ENCODE data around the gene UFSP1. TPM values are rescaled to one million over a fixed set of nuclear protein-coding genes. Genes with fewer than 3 reads are reported as not detected.

UFSP1 gene
- total RNA-seq, 6 experiments from 2014 or later: 1.0 to 3.4 (median 2.1) TPM

DNA sequence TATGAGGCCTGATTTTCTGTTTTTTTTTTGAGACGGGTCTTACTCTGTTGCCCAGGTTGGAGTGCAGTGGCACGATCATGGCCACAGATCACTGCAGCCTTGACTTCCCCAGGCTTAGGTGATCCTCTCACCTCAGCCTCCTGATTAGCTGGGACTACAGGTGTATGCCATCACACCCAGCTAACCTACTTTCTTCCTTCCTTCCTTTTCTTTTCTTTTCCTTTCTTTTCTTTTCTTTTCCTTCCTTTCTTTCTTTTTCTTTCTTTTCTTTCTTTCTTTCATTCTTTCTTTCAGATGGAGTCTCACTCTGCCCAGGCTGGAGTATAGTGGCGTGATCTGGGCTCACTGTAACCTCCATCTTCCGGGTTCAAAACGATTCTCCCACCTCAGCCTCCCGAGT is 10.8 kb downstream of the UFSP1 start:
- H3K27ac ChIP-seq: no peak overlapping the region
- H3K4me1 ChIP-seq: peaks cover 0 to 24% (median 7%) of the 10 kb centered on the region in 4 donors
- H3K4me3 ChIP-seq: no peak overlapping the region
- intact Hi-C loops (cut with DNase I): no loop called here
- ATAC-seq (no peak), DNase-seq (no peak)
- TF ChIP-seq, protein P1, sequence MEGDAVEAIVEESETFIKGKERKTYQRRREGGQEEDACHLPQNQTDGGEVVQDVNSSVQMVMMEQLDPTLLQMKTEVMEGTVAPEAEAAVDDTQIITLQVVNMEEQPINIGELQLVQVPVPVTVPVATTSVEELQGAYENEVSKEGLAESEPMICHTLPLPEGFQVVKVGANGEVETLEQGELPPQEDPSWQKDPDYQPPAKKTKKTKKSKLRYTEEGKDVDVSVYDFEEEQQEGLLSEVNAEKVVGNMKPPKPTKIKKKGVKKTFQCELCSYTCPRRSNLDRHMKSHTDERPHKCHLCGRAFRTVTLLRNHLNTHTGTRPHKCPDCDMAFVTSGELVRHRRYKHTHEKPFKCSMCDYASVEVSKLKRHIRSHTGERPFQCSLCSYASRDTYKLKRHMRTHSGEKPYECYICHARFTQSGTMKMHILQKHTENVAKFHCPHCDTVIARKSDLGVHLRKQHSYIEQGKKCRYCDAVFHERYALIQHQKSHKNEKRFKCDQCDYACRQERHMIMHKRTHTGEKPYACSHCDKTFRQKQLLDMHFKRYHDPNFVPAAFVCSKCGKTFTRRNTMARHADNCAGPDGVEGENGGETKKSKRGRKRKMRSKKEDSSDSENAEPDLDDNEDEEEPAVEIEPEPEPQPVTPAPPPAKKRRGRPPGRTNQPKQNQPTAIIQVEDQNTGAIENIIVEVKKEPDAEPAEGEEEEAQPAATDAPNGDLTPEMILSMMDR (IDR thresholded peaks at IDR 0.05): no peak
- no peak for TF ChIP-seq POLR2A (IDR thresholded peaks at IDR 0.05)
- peaks cover 5 to 46% (median 12%) of the 10 kb centered on the region in 4 donors for H3K36me3 ChIP-seq
- no peaks in the 10 kb centered on the region for H3K9me3 ChIP-seq
- no peaks in the 10 kb centered on the region for H3K27me3 ChIP-seq
- WGBS (ENCODE audit: insufficient coverage, low coverage, low lambda C conversion rate, missing lambda C conversion rate): 81% methylated on average over 6 of the region's 6 CpGs

DNA sequence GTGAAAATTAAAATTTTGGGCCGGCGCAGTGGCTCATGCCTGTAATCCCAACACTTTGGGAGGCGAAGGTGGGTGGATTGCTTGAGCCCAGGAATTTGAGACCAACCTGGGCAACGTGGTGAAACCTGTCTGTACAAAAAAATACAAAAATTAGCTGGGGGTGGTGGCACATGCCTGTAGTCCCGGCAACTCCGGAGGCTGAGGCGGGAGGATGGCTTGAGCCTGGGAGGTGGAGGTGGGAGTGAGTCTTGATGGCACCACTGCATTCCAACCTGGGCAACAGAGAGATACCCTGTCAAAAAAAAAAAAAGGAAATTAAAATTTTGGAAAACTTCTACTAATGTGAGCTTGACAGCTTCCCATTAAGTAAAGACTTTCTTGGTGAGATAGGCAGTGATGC is 11.5 kb downstream of the UFSP1 start:
- Histone ChIP-seq H3K9me3 (no peaks in the 10 kb centered on the region), H3K4me3 (no peak overlapping the region), H3K4me1 (peaks cover 0 to 24% (median 7%) of the 10 kb centered on the region in 4 donors), H3K27me3 (no peaks in the 10 kb centered on the region), H3K36me3 (peaks cover 4 to 44% (median 9%) of the 10 kb centered on the region in 4 donors), H3K27ac (no peak overlapping the region)
- intact Hi-C loops (cut with DNase I): no loop called here
- no peak for ATAC-seq
- TF ChIP-seq, protein P1 (IDR thresholded peaks at IDR 0.05): no peak
- TF ChIP-seq POLR2A (IDR thresholded peaks at IDR 0.05): no peak
- WGBS (ENCODE audit: insufficient coverage, low coverage, low lambda C conversion rate, missing lambda C conversion rate): 74% methylated on average over 7 of the region's 7 CpGs
- DNase-seq: no peak

DNA sequence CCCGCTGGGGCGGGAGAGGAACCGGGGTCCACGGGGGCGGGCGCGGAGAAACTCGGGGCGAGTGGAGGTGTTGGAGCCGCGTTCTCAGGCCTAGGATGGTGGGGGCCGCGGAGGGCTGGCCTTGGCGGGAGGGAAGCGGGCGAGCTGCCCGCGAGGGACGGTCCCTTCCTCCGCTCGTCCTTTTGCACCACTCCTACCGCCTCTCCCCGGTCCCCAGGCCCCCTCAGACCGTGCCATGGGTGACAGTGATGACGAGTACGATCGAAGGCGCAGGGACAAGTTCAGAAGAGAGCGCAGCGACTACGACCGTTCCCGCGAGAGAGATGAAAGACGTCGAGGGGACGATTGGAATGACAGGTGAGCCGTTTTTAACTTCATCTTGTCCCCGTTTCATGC is 14.2 kb downstream of the UFSP1 start:
- WGBS (ENCODE audit: insufficient coverage, low coverage, low lambda C conversion rate, missing lambda C conversion rate): under 1% methylated on average over 20 of the region's 39 CpGs
- ATAC-seq (peak; percentile 38 to 52 (median 50)), DNase-seq (no peak)
- Histone ChIP-seq H3K27me3 (no peaks in the 10 kb centered on the region), H3K9me3 (no peaks in the 10 kb centered on the region), H3K4me3 (peak overlapping the region; percentile 89 to 95 (median 92)), H3K4me1 (peaks cover 0 to 24% (median 7%) of the 10 kb centered on the region in 4 donors), H3K36me3 (peaks cover 0 to 41% (median 16%) of the 10 kb centered on the region in 4 donors), H3K27ac (peak overlapping the region; percentile 77 to 87 (median 80))
- intact Hi-C loops (cut with DNase I): no loop called here
- TF ChIP-seq, protein P1 (IDR thresholded peaks at IDR 0.05): no peak
- TF ChIP-seq POLR2A (IDR thresholded peaks at IDR 0.05): no peak

DNA sequence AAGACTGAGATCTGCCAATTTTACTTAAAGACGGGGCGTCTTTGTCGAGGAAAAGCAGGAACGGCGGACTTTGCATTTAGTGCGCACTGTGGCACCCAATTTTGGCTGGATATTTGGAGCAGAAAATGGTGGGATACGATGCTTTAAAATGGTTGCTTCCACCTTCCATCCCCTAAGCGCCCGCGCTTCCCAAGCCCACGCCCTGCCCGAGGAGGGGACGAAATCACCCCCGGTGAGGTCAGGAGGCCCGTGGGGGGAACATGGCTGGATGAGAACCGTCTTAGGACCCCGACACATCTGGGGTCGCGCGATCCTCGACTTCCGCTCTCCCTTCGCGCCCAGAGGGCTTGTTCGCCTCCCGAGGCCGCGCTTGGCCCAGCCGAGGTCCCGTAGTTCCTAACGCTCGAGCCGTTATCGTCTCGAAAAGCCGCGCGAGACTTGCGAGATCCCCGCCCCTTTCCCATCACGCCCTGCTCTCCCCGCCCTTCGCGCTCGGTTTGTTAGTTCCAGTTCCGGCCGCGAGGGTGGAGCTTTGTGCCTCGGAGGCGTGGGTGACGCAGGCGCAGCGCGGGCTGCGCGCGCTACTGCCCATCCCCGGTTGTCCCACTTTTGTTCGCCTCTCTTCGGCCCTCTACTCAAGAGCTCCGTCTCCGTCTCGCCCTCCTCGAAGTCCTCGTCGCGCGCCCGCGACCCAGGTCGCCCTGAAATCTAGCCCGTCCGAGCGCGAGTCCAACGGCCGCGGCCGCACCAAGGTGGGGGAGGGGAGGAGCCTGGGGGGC is 14.7 kb downstream of the UFSP1 start, which contains the start of gene SRRT:
Gene SRRT (plus strand): TSS at position 527 of the 779 bp plus-strand sequence. CDS start 488 bp downstream, outside the sequence.
- intact Hi-C loops (cut with DNase I): no loop called here
- DNase-seq (peak; percentile 99), ATAC-seq (peak; percentile 96 to 97 (median 97))
- TF ChIP-seq, protein P1 (IDR thresholded peaks at IDR 0.05): peak; percentile 32 to 73 (median 39)
- TF ChIP-seq POLR2A (IDR thresholded peaks at IDR 0.05): peak; percentile 87
- 36% methylated on average over 9 of the region's 79 CpGs for WGBS (ENCODE audit: insufficient coverage, low coverage, low lambda C conversion rate, missing lambda C conversion rate)
- Histone ChIP-seq H3K36me3 (peaks cover 0 to 44% (median 18%) of the 10 kb centered on the region in 4 donors), H3K4me1 (peaks cover 0 to 24% (median 7%) of the 10 kb centered on the region in 4 donors), H3K27ac (peak within 1 kb of the TSS; percentile 80 to 87 (median 87)), H3K9me3 (no peaks in the 10 kb centered on the region), H3K4me3 (peak within 1 kb of the TSS; percentile 89 to 95 (median 92)), H3K27me3 (no peaks in the 10 kb centered on the region)
